Testis (tissue), 3 donors: ENCODE results near the gene PIANP. TPM values are rescaled to one million over a fixed set of nuclear protein-coding genes. Genes with fewer than 3 reads are reported as not detected.

Experiments used
- DNase-seq: peaks from one replicate; pipeline ENCODE4 v3.0.0-alpha.2; 2019
- H3K27ac ChIP-seq, 2 donors: fragments of 200-600 bp; sonication (generic); one replicate each; pipeline ENCODE4 v1.5.1; 2019
- H3K27me3 ChIP-seq: fragments of 200-600 bp; sonication (generic); one replicate; pipeline ENCODE4 v1.5.1; 2019
- H3K36me3 ChIP-seq: fragments of 200-600 bp; sonication (generic); one replicate; pipeline ENCODE4 v1.5.1; 2017; ENCODE audit warnings: low read depth; ENCODE audit errors: missing control alignments
- H3K4me1 ChIP-seq: fragments of 200-600 bp; sonication (generic); one replicate; pipeline ENCODE4 v1.5.1; 2019
- H3K4me3 ChIP-seq, 2 donors: fragments of 200-600 bp; sonication (generic); one replicate each; pipeline ENCODE4 v1.5.1; 2017 to 2019
- H3K9me3 ChIP-seq: fragments of 200-600 bp; sonication (generic); one replicate; pipeline ENCODE4 v1.5.1; 2017
- CTCF ChIP-seq, 3 experiments: fragments of 450-650 bp in 2 of 3; fragments of 200-600 bp in 1 of 3; sonication (generic) in 1 of 3; IDR thresholded peaks; one replicate each; pipeline ENCODE4 v1.5.1; 2016 to 2019; ENCODE audit warnings: antibody characterized with exemption in 3 of 3, mild to moderate bottlenecking in 2 of 3, moderate library complexity in 1 of 3
- POLR2A ChIP-seq: fragments of 450-650 bp; IDR thresholded peaks from one replicate; pipeline ENCODE4 v1.6.1; 2017; ENCODE audit warnings: antibody characterized with exemption, mild to moderate bottlenecking, moderate library complexity
- WGBS, 2 donors: methylation state at CpG; one replicate each; pipeline ENCODE4 v1.1.5; 2018; 5-methylcytosine and 5-hydroxymethylcytosine counted together
- intact Hi-C: fragments of 100-400 bp; cut with DNase I; formaldehyde crosslinking; loops from one replicate; pipeline ENCODE4 v1.15.1; 2023; ENCODE audit warnings: low total_unique reads
- polyA plus RNA-seq: library from polyadenylated mRNA; stranded (reverse); fragments of 350-450 nt; fragmentation: Illumina TruSeq; extraction: RNeasy Lipid Tissue Mini Kit (QIAGEN cat#74804); gene quantifications from one replicate; pipeline ENCODE4 v1.2.3, GENCODE V29; 2014; ENCODE audit warnings: low read depth, low replicate concordance; ENCODE audit not compliant: insufficient read depth
- total RNA-seq, 2 donors: library from RNA; depleted of rRNA; stranded (reverse); fragments of >200 nt; gene quantifications; one replicate each; pipeline ENCODE4 v1.2.3, GENCODE V29; 2016

PIANP gene
- total and polyA plus RNA-seq, 3 donors from 2014 or later: 3.3 to 7.6 (median 5.8) TPM

DNA sequence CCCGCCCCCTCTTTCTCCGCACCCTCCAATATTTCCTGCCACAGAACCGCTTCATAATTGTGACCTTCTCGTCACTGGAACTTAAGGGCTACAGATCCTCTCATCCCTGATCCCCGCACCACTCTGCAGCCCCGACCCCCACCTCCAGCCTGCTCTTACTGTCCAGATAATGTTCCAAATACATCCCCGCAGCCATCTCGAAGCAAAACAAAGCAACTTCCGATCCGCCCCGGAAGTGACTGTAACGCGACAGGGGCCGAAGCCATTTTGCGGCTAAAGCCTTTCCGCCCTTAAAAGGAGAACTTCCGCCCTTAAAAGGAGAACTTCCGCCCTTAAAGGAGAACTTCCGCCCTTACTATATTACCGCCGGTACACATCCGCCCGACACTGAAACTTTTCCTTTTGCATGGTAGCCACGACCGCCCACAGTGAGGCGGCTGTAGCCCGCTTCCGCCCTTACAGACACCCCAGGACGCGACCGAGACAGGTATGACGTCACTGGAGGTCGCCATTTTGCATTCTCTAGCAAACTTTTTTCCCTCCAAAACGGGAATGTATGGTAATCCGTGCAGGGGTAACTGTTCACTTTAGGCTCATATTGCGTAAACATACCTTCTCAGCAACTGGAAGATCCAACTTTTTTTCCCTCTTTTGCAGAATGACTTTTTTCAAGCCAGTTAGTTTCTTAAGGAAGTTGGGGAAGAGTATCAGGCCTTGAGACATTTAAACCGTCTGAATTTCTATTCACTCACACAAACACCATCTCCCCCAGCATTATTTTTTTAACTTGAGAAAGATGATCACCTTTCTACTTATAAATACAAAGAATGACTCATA, 37.5 kb downstream of the PIANP start, which contains the start of gene ING4:
TSS of gene ING4 (minus strand) at position 214 of the 837 bp plus-strand sequence. CDS start at position 196, 18 bp downstream.
- peaks cover 9% of the 10 kb centered on the region for H3K4me1 ChIP-seq
- H3K27ac ChIP-seq: peak within 1 kb of the TSS; percentile 47 to 83
- no peaks in the 10 kb centered on the region for H3K36me3 ChIP-seq
- no peaks in the 10 kb centered on the region for H3K27me3 ChIP-seq
- TF ChIP-seq CTCF (IDR thresholded peaks at IDR 0.05) (no peak), POLR2A (no peak)
- intact Hi-C loops: no loop called here
- 2% methylated on average over 37 of the region's 37 CpGs for WGBS, 2 donors
- DNase-seq: peak; percentile 100
- H3K9me3 ChIP-seq: no peaks in the 10 kb centered on the region
- H3K4me3 ChIP-seq: peak within 1 kb of the TSS; percentile 68 to 91

DNA sequence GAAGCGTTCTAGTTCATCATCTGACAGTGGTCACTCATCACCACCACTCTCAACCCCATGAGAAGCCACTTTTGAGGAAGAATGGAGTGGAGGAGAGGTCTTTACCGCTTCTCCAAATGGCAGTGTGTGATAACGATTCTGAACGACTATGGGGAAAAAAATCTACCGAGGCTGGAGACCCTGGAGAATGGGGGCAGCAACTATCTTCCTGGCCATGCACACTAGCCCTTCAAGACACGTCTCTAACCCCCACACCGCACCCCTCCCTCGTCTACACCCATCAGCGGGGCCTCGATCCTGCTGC, 38.1 kb downstream of the PIANP start:
- no peak for DNase-seq
- Histone ChIP-seq H3K4me1 (peaks cover 9% of the 10 kb centered on the region), H3K27me3 (no peaks in the 10 kb centered on the region), H3K27ac (peak overlapping the region; percentile 47 to 64), H3K36me3 (no peaks in the 10 kb centered on the region), H3K9me3 (no peaks in the 10 kb centered on the region), H3K4me3 (peak overlapping the region; percentile 68 to 91)
- intact Hi-C loops: no loop called here
- TF ChIP-seq POLR2A: no peak
- no peak for TF ChIP-seq CTCF (IDR thresholded peaks at IDR 0.05)
- 1 to 2% methylated on average over 10 of the region's 10 CpGs for WGBS, 2 donors

DNA sequence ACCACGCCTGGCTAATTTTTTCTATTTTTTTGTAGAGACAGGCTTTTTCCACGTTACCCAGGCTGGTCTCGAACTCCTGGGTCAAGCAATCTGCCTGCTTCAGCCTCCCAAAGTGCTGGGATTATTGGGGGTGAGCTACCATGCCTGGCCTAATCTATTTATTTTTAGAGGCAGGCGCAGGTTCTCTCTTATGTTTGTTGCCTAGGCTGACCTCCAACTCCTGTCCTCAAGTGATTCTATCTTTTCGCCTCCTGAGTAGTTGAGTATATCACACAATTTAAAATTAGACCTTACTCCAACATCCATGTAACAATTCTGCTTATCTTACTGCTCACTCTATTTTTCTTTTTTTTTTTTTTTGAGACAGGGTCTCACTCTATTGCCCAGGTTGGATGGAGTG, 46.6 kb downstream of the PIANP start:
- no peak for TF ChIP-seq POLR2A
- TF ChIP-seq CTCF (IDR thresholded peaks at IDR 0.05): no peak
- H3K36me3 ChIP-seq: no peaks in the 10 kb centered on the region
- DNase-seq: no peak
- WGBS, 2 donors: 91 to 96% methylated on average over 5 of the region's 5 CpGs
- H3K27ac ChIP-seq: no peak overlapping the region
- H3K4me1 ChIP-seq: no peaks in the 10 kb centered on the region
- no peak overlapping the region for H3K4me3 ChIP-seq
- intact Hi-C loops: no loop called here
- H3K27me3 ChIP-seq: no peaks in the 10 kb centered on the region
- H3K9me3 ChIP-seq: no peaks in the 10 kb centered on the region

GRCh38 chr12:6653342-6653741, 47.3 kb downstream of the PIANP start:
- intact Hi-C loops: no loop called here
- DNase-seq: no peak
- 100% methylated on average over 1 of the region's 1 CpG for WGBS, 2 donors
- TF ChIP-seq CTCF (IDR thresholded peaks at IDR 0.05) (no peak), POLR2A (no peak)
- no peaks in the 10 kb centered on the region for H3K27me3 ChIP-seq
- no peaks in the 10 kb centered on the region for H3K4me1 ChIP-seq
- H3K9me3 ChIP-seq: no peaks in the 10 kb centered on the region
- H3K4me3 ChIP-seq: no peak overlapping the region
- H3K36me3 ChIP-seq: no peaks in the 10 kb centered on the region
- H3K27ac ChIP-seq: no peak overlapping the region

DNA sequence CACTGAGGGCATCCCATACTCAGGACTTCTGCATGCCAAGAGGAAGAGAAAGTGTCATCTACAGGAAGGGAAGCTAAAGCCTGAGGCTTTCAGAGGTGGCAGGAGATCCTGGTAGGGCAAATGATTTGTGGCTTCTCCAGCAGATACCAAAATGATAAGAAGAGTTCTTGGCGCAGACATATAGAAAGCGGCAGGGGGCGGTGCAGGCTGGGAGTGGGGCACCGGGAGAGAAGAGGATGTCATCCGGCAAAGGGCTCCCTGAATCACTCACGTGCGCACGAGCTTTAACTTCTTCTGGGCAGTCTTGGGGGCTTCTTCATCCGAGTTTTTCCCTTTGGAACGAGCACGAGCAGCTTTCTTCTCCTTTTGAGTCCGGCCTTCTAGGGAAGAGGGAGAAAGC, 48.2 kb downstream of the PIANP start:
- no peak for DNase-seq
- no peaks in the 10 kb centered on the region for H3K36me3 ChIP-seq
- intact Hi-C loops: no loop called here

More for the DNA sequence above, 48.2 kb downstream of the PIANP start:
- no peaks in the 10 kb centered on the region for H3K4me1 ChIP-seq
- WGBS, 2 donors: 85 to 94% methylated on average over 12 of the region's 12 CpGs
- H3K9me3 ChIP-seq: no peaks in the 10 kb centered on the region
- H3K4me3 ChIP-seq: no peak overlapping the region
- no peaks in the 10 kb centered on the region for H3K27me3 ChIP-seq
- no peak overlapping the region for H3K27ac ChIP-seq
- TF ChIP-seq CTCF (IDR thresholded peaks at IDR 0.05) (no peak), POLR2A (no peak)
